ENCODE data around the gene PIK3R1. TPM values are rescaled to one million over a fixed set of nuclear protein-coding genes. Genes with fewer than 3 reads are reported as not detected.

The PIK3R1 gene
- total and polyA plus RNA-seq, 4 donors: 22.6 to 123 (median 47.3) TPM

DNA sequence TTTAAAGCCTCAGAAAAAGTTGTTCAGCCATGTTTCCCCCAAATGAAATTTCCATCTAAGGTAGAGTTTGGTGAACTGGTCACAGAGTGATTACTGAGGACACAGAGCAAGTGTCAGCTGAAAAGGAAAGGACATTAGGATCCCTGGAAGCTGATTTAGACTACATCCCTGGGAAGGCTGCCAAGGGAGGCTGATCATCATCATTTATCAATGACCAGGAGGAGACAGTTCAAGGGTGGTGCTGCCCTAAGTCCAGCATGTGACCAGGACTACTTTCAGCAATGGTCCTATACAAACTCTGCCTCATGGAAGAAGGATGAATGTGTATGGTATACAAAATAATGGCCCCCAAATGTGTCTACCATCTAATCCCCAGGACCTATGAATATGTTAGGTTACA, 120.6 kb downstream of the PIK3R1 start:
- H3K4me1 ChIP-seq (ENCODE audit: control insufficient read depth in 4 of 4, insufficient read depth in 4 of 4, low read length in 3 of 4): no peaks in the 10 kb centered on the region
- no peak overlapping the region for H3K27ac ChIP-seq (ENCODE audit: low read depth in 1 of 2, low read length in 2 of 2)
- no peak overlapping the region for H3K4me3 ChIP-seq (ENCODE audit: low read depth in 1 of 3, low read length in 3 of 3)
- no peaks in the 10 kb centered on the region for H3K9me3 ChIP-seq (ENCODE audit: control insufficient read depth in 4 of 4, low read length in 3 of 4)
- no peak for DNase-seq (ENCODE audit: low spot score)
- no peaks in the 10 kb centered on the region for H3K27me3 ChIP-seq (ENCODE audit: control insufficient read depth in 4 of 4, insufficient read depth in 4 of 4, low read length in 3 of 4)
- H3K36me3 ChIP-seq (ENCODE audit: control insufficient read depth in 4 of 4, insufficient read depth in 3 of 4, low read depth in 1 of 4, low read length in 3 of 4): no peaks in the 10 kb centered on the region
- no peak overlapping the region for H3K9ac ChIP-seq (ENCODE audit: low read depth in 1 of 2, low read length in 2 of 2)
- no peak for TF ChIP-seq NR2F2 (IDR thresholded peaks at IDR 0.05)
- TF ChIP-seq, protein P1, sequence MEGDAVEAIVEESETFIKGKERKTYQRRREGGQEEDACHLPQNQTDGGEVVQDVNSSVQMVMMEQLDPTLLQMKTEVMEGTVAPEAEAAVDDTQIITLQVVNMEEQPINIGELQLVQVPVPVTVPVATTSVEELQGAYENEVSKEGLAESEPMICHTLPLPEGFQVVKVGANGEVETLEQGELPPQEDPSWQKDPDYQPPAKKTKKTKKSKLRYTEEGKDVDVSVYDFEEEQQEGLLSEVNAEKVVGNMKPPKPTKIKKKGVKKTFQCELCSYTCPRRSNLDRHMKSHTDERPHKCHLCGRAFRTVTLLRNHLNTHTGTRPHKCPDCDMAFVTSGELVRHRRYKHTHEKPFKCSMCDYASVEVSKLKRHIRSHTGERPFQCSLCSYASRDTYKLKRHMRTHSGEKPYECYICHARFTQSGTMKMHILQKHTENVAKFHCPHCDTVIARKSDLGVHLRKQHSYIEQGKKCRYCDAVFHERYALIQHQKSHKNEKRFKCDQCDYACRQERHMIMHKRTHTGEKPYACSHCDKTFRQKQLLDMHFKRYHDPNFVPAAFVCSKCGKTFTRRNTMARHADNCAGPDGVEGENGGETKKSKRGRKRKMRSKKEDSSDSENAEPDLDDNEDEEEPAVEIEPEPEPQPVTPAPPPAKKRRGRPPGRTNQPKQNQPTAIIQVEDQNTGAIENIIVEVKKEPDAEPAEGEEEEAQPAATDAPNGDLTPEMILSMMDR (IDR thresholded peaks at IDR 0.05; ENCODE audit: low read depth, low read length, missing input control): no peak
- TF ChIP-seq YY1 (IDR thresholded peaks at IDR 0.05): peak; percentile 39
- TF ChIP-seq TAF1 (conservative IDR thresholded peaks at IDR 0.05): no peak
- peak; percentile 11 to 63 for TF ChIP-seq RXRA (IDR thresholded peaks at IDR 0.05)
- peak; percentile 49 to 62 for TF ChIP-seq HNF4A (conservative IDR thresholded peaks at IDR 0.05)
- no peak for TF ChIP-seq FOXA2 (IDR thresholded peaks at IDR 0.05)
- peak in 1 of 2 donors; percentile 22 for TF ChIP-seq RAD21 (IDR thresholded peaks at IDR 0.05)

DNA sequence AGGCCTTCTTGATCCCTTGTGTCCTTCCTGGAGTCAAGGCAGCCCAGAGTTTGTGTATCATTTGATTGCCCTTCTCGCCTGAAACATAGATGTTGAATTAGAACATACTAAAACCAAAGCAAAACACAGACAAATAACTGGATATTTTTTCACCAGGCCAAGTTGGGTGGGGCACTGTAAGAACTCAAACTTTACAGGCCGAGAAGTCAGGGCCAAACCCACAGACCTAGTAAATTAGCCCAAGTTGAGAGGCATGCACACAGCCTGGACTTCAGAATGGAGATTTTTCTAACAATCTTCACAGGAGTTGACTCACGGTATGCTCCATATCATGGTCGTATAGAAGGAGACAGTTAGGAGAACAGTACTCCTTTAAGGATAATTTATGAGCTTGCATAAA, 121.7 kb downstream of the PIK3R1 start:
- H3K9me3 ChIP-seq (ENCODE audit: control insufficient read depth in 4 of 4, low read length in 3 of 4): no peaks in the 10 kb centered on the region
- no peaks in the 10 kb centered on the region for H3K27me3 ChIP-seq (ENCODE audit: control insufficient read depth in 4 of 4, insufficient read depth in 4 of 4, low read length in 3 of 4)
- no peaks in the 10 kb centered on the region for H3K4me1 ChIP-seq (ENCODE audit: control insufficient read depth in 4 of 4, insufficient read depth in 4 of 4, low read length in 3 of 4)
- no peak overlapping the region for H3K4me3 ChIP-seq (ENCODE audit: low read depth in 1 of 3, low read length in 3 of 3)
- TF ChIP-seq YY1 (IDR thresholded peaks at IDR 0.05) (no peak), TAF1 (conservative IDR thresholded peaks at IDR 0.05) (no peak), JUND (IDR thresholded peaks at IDR 0.05) (no peak), RAD21 (IDR thresholded peaks at IDR 0.05) (no peak), HNF4A (conservative IDR thresholded peaks at IDR 0.05) (no peak), EGR1 (IDR thresholded peaks at IDR 0.05; ENCODE audit: low read depth in 2 of 2) (no peak), FOXA2 (IDR thresholded peaks at IDR 0.05) (no peak)
- TF ChIP-seq, protein P2, sequence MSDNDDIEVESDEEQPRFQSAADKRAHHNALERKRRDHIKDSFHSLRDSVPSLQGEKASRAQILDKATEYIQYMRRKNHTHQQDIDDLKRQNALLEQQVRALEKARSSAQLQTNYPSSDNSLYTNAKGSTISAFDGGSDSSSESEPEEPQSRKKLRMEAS (IDR thresholded peaks at IDR 0.05): no peak
- TF ChIP-seq, protein P1 (IDR thresholded peaks at IDR 0.05; ENCODE audit: low read depth, low read length, missing input control): no peak
- TF ChIP-seq, protein P3, sequence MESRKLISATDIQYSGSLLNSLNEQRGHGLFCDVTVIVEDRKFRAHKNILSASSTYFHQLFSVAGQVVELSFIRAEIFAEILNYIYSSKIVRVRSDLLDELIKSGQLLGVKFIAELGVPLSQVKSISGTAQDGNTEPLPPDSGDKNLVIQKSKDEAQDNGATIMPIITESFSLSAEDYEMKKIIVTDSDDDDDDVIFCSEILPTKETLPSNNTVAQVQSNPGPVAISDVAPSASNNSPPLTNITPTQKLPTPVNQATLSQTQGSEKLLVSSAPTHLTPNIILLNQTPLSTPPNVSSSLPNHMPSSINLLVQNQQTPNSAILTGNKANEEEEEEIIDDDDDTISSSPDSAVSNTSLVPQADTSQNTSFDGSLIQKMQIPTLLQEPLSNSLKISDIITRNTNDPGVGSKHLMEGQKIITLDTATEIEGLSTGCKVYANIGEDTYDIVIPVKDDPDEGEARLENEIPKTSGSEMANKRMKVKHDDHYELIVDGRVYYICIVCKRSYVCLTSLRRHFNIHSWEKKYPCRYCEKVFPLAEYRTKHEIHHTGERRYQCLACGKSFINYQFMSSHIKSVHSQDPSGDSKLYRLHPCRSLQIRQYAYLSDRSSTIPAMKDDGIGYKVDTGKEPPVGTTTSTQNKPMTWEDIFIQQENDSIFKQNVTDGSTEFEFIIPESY (IDR thresholded peaks at IDR 0.05): no peak
- TF ChIP-seq, protein P4, sequence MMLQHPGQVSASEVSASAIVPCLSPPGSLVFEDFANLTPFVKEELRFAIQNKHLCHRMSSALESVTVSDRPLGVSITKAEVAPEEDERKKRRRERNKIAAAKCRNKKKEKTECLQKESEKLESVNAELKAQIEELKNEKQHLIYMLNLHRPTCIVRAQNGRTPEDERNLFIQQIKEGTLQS (IDR thresholded peaks at IDR 0.05): no peak
- no peak for DNase-seq (ENCODE audit: low spot score)
- 97% methylated on average over 4 of the region's 4 CpGs for WGBS
- no peak overlapping the region for H3K27ac ChIP-seq (ENCODE audit: low read depth in 1 of 2, low read length in 2 of 2)
- no peaks in the 10 kb centered on the region for H3K36me3 ChIP-seq (ENCODE audit: control insufficient read depth in 4 of 4, insufficient read depth in 3 of 4, low read depth in 1 of 4, low read length in 3 of 4)
- H3K9ac ChIP-seq (ENCODE audit: low read depth in 1 of 2, low read length in 2 of 2): no peak overlapping the region
